NCI-H510A treated with DMSO at 0.1 percent for 48 hours (cell line): Measurements from ENCODE around the gene ZNF580.

Experiments
- DNase-seq: peaks from one replicate; lab custom pipeline; 2025; lab: John Stamatoyannopoulos, UW

The ZNF580 gene

GRCh38 chr19:55647732-55648584 is 7.2 kb downstream of the ZNF580 start, which contains the start of gene CCDC106:
Gene CCDC106 (plus strand): TSS chr19:55648212. CDS start chr19:55649047, 835 bp downstream.
- DNase-seq, result peak; percentile 65

GRCh38 chr19:55648585-55649267 is 7.9 kb downstream of the ZNF580 start:
- no peak for DNase-seq

- no peak for DNase-seq
Observed at GRCh38 chr19:55649268-55650125, 8.7 kb downstream of the ZNF580 start.

GRCh38 chr19:55650126-55650557 is 9.3 kb downstream of the ZNF580 start:
- no peak for DNase-seq

GRCh38 chr19:55650602-55651230 is 9.9 kb downstream of the ZNF580 start:
- no peak for DNase-seq

GRCh38 chr19:55651236-55651635 is 10.4 kb downstream of the ZNF580 start:
- no peak for DNase-seq

GRCh38 chr19:55652311-55653128 is 11.7 kb downstream of the ZNF580 start:
- DNase-seq, result no peak

- DNase-seq, result peak; percentile 97
Observed at GRCh38 chr19:55653651-55654322, 13.0 kb downstream of the ZNF580 start.

GRCh38 chr19:55654323-55654867 is 13.6 kb downstream of the ZNF580 start:
- DNase-seq, result peak; percentile 97

- peak; percentile 95 for DNase-seq
Observed at GRCh38 chr19:55654868-55655647, 14.3 kb downstream of the ZNF580 start, which contains the start of gene U2AF2. Gene U2AF2 (plus strand): TSS chr19:55655035. CDS start chr19:55655105, 70 bp downstream.

- DNase-seq, result no peak
Observed at GRCh38 chr19:55655648-55656040, 14.8 kb downstream of the ZNF580 start.

- no peak for DNase-seq
Observed at GRCh38 chr19:55656552-55656951, 15.8 kb downstream of the ZNF580 start.

- DNase-seq, result no peak
Observed at GRCh38 chr19:55656988-55657747, 16.4 kb downstream of the ZNF580 start.

GRCh38 chr19:55658846-55659459 is 18.2 kb downstream of the ZNF580 start:
- no peak for DNase-seq

- no peak for DNase-seq
Observed at GRCh38 chr19:55659822-55660221, 19.0 kb downstream of the ZNF580 start.

- DNase-seq, result no peak
Observed at GRCh38 chr19:55660404-55660803, 19.6 kb downstream of the ZNF580 start.

- DNase-seq, result no peak
Observed at GRCh38 chr19:55660991-55661390, 20.2 kb downstream of the ZNF580 start.

- DNase-seq, result no peak
Observed at GRCh38 chr19:55661826-55662225, 21.0 kb downstream of the ZNF580 start.
